Stomach (tissue), 4 donors: Measurements from ENCODE around the gene E2F8.

Source experiments
- CTCF ChIP-seq, 7 experiments: fragments of 450-650 bp in 4 of 7; fragments of 200-600 bp in 3 of 7; sonication (generic) in 3 of 7; IDR thresholded peaks; one replicate each; pipeline ENCODE4 v1.5.1; 2016 to 2019; ENCODE audit warnings: antibody characterized with exemption in 7 of 7, control low read depth in 2 of 7, mild to moderate bottlenecking in 1 of 7
- POLR2A ChIP-seq, 4 donors: fragments of 450-650 bp; IDR thresholded peaks; one replicate each; pipeline ENCODE4 v1.6.1; 2016; ENCODE audit warnings: antibody characterized with exemption in 4 of 4, control low read depth in 2 of 4, mild to moderate bottlenecking in 1 of 4, moderate library complexity in 1 of 4

GRCh38 chr11:19208181-19208580 is 32.6 kb downstream of the E2F8 start:
- TF ChIP-seq CTCF (IDR thresholded peaks at IDR 0.05) (no peak), POLR2A (IDR thresholded peaks at IDR 0.05) (no peak)
